Embryonic facial prominence (tissue), 1 donor: Measurements from ENCODE around the gene CACNG4.
A peak's percentile ranks its signal among the peaks of the same experiment; 100 is the strongest.
"Not testable (repeated sequence)": the region's sequence is repeated elsewhere in the genome, so short reads cannot be mapped to it uniquely, and the experiment has no call there.

Experiments
- DNase-seq: peaks from one replicate; pipeline ENCODE4 v3.0.0-alpha.2; 2016; ENCODE audit errors: extremely low spot score

CACNG4 gene

GRCh38 chr17:66964930-66965800 lies 658 bp downstream of the CACNG4 start:
- peak; percentile 16 for DNase-seq

GRCh38 chr17:66965801-66966262 lies 1.3 kb downstream of the CACNG4 start:
- no peak for DNase-seq

GRCh38 chr17:66966298-66966697 lies 1.8 kb downstream of the CACNG4 start:
- DNase-seq, result no peak

- DNase-seq, result no peak
These were observed 2.4 kb downstream of the CACNG4 start for GRCh38 chr17:66966704-66967418.

DNA sequence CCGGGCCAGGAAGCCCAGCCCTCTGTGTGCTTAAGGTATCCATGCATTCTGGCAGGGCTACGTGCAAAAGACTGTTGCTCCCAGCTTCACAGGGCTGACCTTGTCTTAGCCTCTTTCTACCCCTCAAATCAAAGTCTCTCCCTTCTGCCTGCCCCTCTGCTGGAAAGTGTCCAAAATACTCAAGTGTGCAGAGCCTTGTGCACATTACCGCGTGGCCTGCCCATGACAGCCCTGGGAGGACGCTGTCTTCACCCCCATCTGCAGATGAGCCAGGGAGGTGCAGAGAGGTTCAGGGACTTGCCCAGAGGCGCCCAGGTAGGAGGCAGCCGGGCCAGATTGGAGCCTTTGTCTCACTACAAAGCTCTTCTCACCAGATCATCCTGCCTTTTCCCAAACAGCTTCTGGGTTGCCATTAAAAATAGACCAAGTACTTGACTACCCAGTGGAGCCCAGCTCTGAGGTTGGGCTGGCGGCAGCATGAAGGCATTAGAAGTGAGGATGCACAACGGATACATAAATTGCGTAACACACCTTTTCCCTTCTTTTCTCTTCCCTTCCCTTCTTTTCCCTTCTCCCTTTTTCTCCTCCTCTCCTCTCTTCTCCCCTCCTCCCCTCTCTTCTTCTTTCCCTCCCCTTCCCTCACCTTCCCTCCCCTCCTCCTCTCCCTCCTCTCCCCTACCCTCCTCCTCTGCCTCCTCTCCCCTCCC lies 3.5 kb downstream of the CACNG4 start:
- DNase-seq, result no peak

DNA sequence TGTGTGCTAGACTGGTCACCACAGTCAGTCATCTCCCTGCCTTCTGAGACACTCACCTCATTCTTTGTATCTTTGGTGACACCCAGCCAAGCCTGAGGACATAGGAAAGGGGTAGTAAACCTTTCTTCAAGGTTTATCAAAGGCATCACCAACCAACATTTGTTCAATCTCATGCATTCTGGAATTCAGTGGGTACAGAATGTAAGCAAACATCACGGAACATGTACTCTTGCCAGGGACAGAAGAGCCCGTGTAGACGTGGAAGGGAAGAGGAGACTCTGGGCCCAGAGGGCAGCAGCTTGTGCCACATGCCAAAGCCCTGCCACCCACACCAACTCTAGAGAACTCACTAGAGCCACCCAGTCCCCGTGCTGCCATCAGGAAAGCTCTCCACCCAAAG lies 4.4 kb downstream of the CACNG4 start:
- DNase-seq, result no peak

- no peak for DNase-seq
These were observed 5.6 kb downstream of the CACNG4 start for GRCh38 chr17:66970140-66970539.

- no peak for DNase-seq
These were observed 6.3 kb downstream of the CACNG4 start for GRCh38 chr17:66970797-66971196.

DNA sequence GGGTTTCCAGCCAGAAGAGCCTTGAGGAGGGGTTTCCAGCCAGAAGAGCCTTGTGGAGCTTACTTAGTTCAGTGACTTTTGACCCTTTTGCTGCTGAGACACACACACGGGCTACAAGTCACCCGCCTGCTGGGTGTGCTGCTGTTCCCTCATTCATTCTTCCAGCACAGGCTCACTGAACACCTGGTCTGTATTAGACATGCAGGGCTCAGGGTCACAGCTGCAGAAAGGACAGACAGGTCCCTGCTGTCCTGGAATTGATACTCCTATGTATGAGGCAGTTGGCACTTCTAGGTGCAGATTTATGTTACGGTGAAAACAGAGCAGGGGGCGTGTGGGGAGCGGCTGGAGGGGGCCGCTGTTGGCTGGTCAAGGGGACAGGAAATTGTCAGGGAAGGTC lies 6.8 kb downstream of the CACNG4 start:
- no peak for DNase-seq

DNA sequence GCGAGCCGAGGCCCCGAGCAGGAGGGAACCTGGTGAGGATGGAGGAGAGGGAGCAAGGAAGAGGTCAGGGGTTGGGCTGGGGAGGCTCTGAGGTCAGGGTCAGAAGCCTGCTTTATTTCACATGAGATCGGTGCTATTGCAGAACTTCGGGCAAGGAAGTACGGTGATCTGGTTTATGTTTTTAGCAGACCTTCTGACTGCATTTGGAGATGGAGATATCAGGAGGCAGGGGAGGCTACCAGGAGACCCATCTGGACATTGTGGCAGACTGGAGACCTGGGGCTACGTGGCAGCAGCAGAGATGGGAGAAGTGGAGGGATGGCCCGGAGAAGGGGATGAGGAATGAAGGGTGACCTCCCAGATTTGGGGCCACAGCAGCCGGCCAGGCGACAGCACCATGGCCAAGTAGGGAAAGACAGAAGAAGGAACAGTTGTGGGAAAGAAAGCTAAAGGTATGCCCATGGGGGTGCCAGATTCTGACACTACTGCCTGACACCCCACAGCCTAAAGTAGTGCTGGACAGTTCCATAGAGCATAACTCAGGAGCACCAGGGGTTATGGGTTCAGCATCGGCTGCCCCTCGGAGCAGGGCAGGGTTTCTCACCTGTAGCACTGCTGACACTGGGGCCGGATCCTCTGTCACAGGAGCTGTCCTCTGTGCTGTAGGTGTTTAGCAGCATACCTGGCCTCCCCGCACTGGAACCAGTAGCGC lies 7.4 kb downstream of the CACNG4 start:
- no peak for DNase-seq

- DNase-seq, result not testable (repeated sequence)
These were observed 7.9 kb downstream of the CACNG4 start for GRCh38 chr17:66972442-66972830.

GRCh38 chr17:66975188-66975587 lies 10.7 kb downstream of the CACNG4 start:
- no peak for DNase-seq

- no peak for DNase-seq
These were observed 11.3 kb downstream of the CACNG4 start for GRCh38 chr17:66975614-66976378.

DNA sequence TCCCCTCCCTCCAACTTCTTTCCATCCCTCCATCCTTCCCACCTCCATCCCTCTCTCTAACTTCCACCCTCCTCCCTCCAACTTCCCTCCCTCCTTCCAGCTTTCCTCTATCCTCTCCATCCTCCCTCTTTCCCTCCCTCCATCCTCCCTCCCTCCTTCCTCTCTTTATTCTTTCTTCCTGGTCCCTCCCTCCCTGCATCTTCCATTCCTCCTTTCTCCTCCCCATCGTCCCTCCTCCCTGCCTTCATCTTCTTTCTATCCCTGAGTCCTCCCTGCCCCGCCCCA lies 11.8 kb downstream of the CACNG4 start:
- DNase-seq, result no peak

DNA sequence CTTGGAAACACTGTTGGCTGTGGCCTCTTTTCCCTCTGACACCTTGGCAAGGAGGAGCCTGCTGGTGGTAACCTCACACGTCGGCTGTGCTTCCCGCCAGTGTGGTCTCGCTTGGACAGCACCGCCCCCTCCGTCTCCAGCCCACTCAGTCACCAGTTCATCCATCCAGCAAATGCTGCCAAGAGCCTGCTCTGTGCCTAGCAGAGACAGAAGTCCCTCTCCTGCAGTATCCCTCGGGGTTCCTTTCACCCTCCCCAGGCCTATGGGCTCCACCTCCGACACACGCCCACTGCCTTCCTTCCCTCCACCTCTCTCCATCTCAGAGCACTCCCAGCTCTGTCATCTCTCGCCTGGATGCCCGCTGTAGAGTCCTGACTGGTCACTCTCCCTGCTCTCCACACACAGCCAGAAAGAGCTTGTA lies 12.3 kb downstream of the CACNG4 start:
- no peak for DNase-seq

GRCh38 chr17:66978514-66979061 lies 14.1 kb downstream of the CACNG4 start:
- no peak for DNase-seq

GRCh38 chr17:66980896-66981295 lies 16.4 kb downstream of the CACNG4 start:
- no peak for DNase-seq

GRCh38 chr17:66981983-66982508 lies 17.5 kb downstream of the CACNG4 start:
- no peak for DNase-seq

GRCh38 chr17:66983414-66984021 lies 19.0 kb downstream of the CACNG4 start:
- DNase-seq, result no peak

GRCh38 chr17:66984730-66985129 lies 20.2 kb downstream of the CACNG4 start:
- DNase-seq, result no peak
